Measurements from ENCODE around the gene MIOX. TPM values are rescaled to one million over a fixed set of nuclear protein-coding genes. Genes with fewer than 3 reads are reported as not detected.

The MIOX gene
- total RNA-seq, 1 donor from 2014 or later, result 0.99 TPM

GRCh38 chr22:50461979-50462540, 24.6 kb upstream of the MIOX start:
- no peak overlapping the region for H3K4me3 Mint-ChIP-seq (ENCODE audit: unreplicated experiment)
- H3K9me3 Mint-ChIP-seq (ENCODE audit: low read depth), result no peaks in the 10 kb centered on the region
- peaks cover 28% of the 10 kb centered on the region for H3K36me3 Mint-ChIP-seq (ENCODE audit: low read depth)
- TF ChIP-seq, protein P1, sequence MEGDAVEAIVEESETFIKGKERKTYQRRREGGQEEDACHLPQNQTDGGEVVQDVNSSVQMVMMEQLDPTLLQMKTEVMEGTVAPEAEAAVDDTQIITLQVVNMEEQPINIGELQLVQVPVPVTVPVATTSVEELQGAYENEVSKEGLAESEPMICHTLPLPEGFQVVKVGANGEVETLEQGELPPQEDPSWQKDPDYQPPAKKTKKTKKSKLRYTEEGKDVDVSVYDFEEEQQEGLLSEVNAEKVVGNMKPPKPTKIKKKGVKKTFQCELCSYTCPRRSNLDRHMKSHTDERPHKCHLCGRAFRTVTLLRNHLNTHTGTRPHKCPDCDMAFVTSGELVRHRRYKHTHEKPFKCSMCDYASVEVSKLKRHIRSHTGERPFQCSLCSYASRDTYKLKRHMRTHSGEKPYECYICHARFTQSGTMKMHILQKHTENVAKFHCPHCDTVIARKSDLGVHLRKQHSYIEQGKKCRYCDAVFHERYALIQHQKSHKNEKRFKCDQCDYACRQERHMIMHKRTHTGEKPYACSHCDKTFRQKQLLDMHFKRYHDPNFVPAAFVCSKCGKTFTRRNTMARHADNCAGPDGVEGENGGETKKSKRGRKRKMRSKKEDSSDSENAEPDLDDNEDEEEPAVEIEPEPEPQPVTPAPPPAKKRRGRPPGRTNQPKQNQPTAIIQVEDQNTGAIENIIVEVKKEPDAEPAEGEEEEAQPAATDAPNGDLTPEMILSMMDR (IDR thresholded peaks at IDR 0.05), result no peak
- DNase-seq (ENCODE audit: low spot score), result no peak
- H3K27me3 Mint-ChIP-seq (ENCODE audit: low read depth), result no peaks in the 10 kb centered on the region
- H3K27ac Mint-ChIP-seq (ENCODE audit: unreplicated experiment), result no peak overlapping the region
- H3K4me1 Mint-ChIP-seq (ENCODE audit: low read depth), result no peaks in the 10 kb centered on the region

- TF ChIP-seq, protein P1 (IDR thresholded peaks at IDR 0.05), result no peak
- no peaks in the 10 kb centered on the region for H3K9me3 Mint-ChIP-seq (ENCODE audit: low read depth)
- H3K4me3 Mint-ChIP-seq (ENCODE audit: unreplicated experiment), result no peak overlapping the region
- no peaks in the 10 kb centered on the region for H3K4me1 Mint-ChIP-seq (ENCODE audit: low read depth)
- no peak overlapping the region for H3K27ac Mint-ChIP-seq (ENCODE audit: unreplicated experiment)
- no peak for DNase-seq (ENCODE audit: low spot score)
- peaks cover 24% of the 10 kb centered on the region for H3K36me3 Mint-ChIP-seq (ENCODE audit: low read depth)
- no peaks in the 10 kb centered on the region for H3K27me3 Mint-ChIP-seq (ENCODE audit: low read depth)
Measured at GRCh38 chr22:50463188-50463900, 23.3 kb upstream of the MIOX start.

GRCh38 chr22:50464451-50464850, 22.2 kb upstream of the MIOX start:
- no peak for DNase-seq (ENCODE audit: low spot score)
- Mint-ChIP-seq H3K27ac (ENCODE audit: unreplicated experiment) (no peak overlapping the region), H3K4me1 (ENCODE audit: low read depth) (no peaks in the 10 kb centered on the region), H3K36me3 (ENCODE audit: low read depth) (peaks cover 19% of the 10 kb centered on the region), H3K27me3 (ENCODE audit: low read depth) (no peaks in the 10 kb centered on the region), H3K9me3 (ENCODE audit: low read depth) (no peaks in the 10 kb centered on the region), H3K4me3 (ENCODE audit: unreplicated experiment) (no peak overlapping the region)
- TF ChIP-seq, protein P1 (IDR thresholded peaks at IDR 0.05), result no peak

DNA sequence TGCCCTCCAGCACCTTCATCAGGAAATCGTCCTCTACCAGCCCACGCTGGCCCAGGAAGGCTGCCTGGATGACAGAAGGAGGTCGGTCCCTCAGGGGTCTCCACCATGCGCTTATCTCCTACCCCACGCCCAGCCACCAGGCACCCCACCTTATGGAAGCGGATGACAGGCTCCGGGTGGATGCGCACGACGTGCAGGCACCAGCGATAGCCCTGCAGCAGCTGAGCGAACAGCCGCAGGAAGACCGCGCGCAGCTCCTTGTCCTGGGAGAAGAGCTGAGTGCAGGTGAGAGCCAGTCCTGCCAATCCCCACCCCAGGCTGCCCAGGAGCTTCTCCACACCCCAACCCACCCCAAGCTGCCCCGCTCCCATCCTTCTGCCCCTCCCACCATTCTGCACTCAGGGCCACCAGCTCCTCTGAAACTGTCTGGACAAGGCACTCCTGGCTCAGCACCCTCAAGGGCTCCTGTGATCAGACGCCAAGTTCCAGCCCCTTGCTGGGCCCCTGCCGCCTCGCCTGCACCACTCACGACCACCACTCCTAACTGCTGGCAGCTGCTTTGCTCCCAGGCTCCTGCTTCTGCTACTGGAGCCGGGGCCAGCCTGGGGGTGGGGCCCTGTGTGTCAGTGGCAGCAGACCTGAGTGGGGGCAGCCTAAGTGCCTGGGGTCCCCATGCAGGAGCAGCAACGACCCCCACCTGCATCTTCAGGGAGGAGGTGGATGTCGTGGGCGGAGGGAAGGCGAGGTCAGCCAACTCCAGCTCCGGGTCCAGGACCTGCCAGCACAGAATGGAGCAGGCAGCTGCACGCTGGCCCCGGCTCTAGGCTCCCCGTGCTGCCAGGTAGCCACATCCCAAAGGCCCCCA, 21.4 kb upstream of the MIOX start:
- H3K27me3 Mint-ChIP-seq (ENCODE audit: low read depth), result no peaks in the 10 kb centered on the region
- H3K4me3 Mint-ChIP-seq (ENCODE audit: unreplicated experiment), result no peak overlapping the region
- no peak overlapping the region for H3K27ac Mint-ChIP-seq (ENCODE audit: unreplicated experiment)
- peaks cover 7% of the 10 kb centered on the region for H3K4me1 Mint-ChIP-seq (ENCODE audit: low read depth)
- TF ChIP-seq, protein P1 (IDR thresholded peaks at IDR 0.05), result no peak
- DNase-seq (ENCODE audit: low spot score), result no peak
- no peaks in the 10 kb centered on the region for H3K9me3 Mint-ChIP-seq (ENCODE audit: low read depth)
- H3K36me3 Mint-ChIP-seq (ENCODE audit: low read depth), result peaks cover 19% of the 10 kb centered on the region

- TF ChIP-seq, protein P1 (IDR thresholded peaks at IDR 0.05), result no peak
- H3K4me1 Mint-ChIP-seq (ENCODE audit: low read depth), result peaks cover 19% of the 10 kb centered on the region
- no peaks in the 10 kb centered on the region for H3K9me3 Mint-ChIP-seq (ENCODE audit: low read depth)
- H3K4me3 Mint-ChIP-seq (ENCODE audit: unreplicated experiment), result no peak overlapping the region
- no peaks in the 10 kb centered on the region for H3K27me3 Mint-ChIP-seq (ENCODE audit: low read depth)
- no peak overlapping the region for H3K27ac Mint-ChIP-seq (ENCODE audit: unreplicated experiment)
- no peak for DNase-seq (ENCODE audit: low spot score)
- peaks cover 16% of the 10 kb centered on the region for H3K36me3 Mint-ChIP-seq (ENCODE audit: low read depth)
Measured at GRCh38 chr22:50467341-50467740, 19.3 kb upstream of the MIOX start.
